A549 (cell line): ENCODE measurements around the gene NPM1. TPM values are rescaled to one million over a fixed set of nuclear protein-coding genes. Genes with fewer than 3 reads are reported as not detected.
A peak's percentile ranks its signal among the peaks of the same experiment; 100 is the strongest.

Source experiments
- ATAC-seq, 2 experiments: fragments of 200-7000 bp in 1 of 2; fragments of >200 bp in 1 of 2; cut with Nextera tagmentation in 1 of 2; cut with Tn5 transposase in 1 of 2; 3 replicates each; pipeline versions ENCODE4 v1.8.0 to v1.9.1; 2018 to 2020; ENCODE audit warnings: mild to moderate bottlenecking in 1 of 2, moderate library complexity in 1 of 2
- CTCF ChIA-PET: fragments of 300-600 bp; sonication (Branson Sonifier 250); formaldehyde crosslinking; extraction: SDS; loops from one replicate; lab custom pipeline; 2021; ENCODE audit warnings: antibody characterized with exemption, inconsistent platforms; lab: Yijun Ruan, JAX
- POLR2A ChIA-PET: fragments of 350-600 bp; formaldehyde crosslinking; extraction: SDS; loops from one replicate; lab custom pipeline; 2021; ENCODE audit warnings: antibody characterized with exemption, inconsistent platforms; lab: Yijun Ruan, JAX
- DNase-seq, 2 experiments: peaks; one replicate each; pipeline versions ENCODE4 v3.0.0 to v3.0.0-alpha.2; 2011 to 2016; ENCODE audit warnings: low read depth in 1 of 2, low spot score in 1 of 2
- FAIRE-seq: peaks from 2 replicates; lab custom pipeline; 2011; peaks lifted over from hg19 to GRCh38; lab: Jason Lieb, UNC
- H3K27ac ChIP-seq, 2 experiments: fragments of >200 bp; sonication (Bioruptor Twin); formaldehyde crosslinking; 3 replicates each; pipeline ENCODE4 v1.5.1; 2016 to 2017
- H3K4me1 ChIP-seq: fragments of >200 bp; sonication (Bioruptor Twin); formaldehyde crosslinking; 3 replicates; pipeline ENCODE4 v1.6.1; 2016
- H3K4me2 ChIP-seq: fragments of >200 bp; sonication (Bioruptor Twin); formaldehyde crosslinking; 3 replicates; pipeline ENCODE4 v1.6.1; 2016
- H3K4me3 ChIP-seq: fragments of >200 bp; sonication (Bioruptor Twin); formaldehyde crosslinking; 3 replicates; pipeline ENCODE4 v1.5.1; 2016
- H3K9me3 ChIP-seq: fragments of >200 bp; sonication (Bioruptor Twin); formaldehyde crosslinking; 3 replicates; pipeline ENCODE4 v1.6.1; 2016
- BCL3 ChIP-seq: fragments of >200 bp; sonication (Bioruptor Twin); formaldehyde crosslinking; IDR thresholded peaks from 3 replicates; pipeline ENCODE4 v1.6.1; 2016
- CHD2 ChIP-seq: fragments of 150-350 bp; IDR thresholded peaks from 2 replicates; pipeline ENCODE4 v1.6.1; 2014; ENCODE audit warnings: low read length; ENCODE audit not compliant: partially characterized antibody
- E2F6 ChIP-seq: IDR thresholded peaks from 2 replicates; pipeline ENCODE4 v1.6.1; 2012; ENCODE audit warnings: low read depth, borderline replicate concordance
- EP300 ChIP-seq, 2 experiments: fragments of >200 bp; sonication (Bioruptor Twin); formaldehyde crosslinking; IDR thresholded peaks; 2 replicates in 1 of 2; 3 replicates in 1 of 2; pipeline ENCODE4 v1.6.1; 2016 to 2017
- GATA3 ChIP-seq: IDR thresholded peaks from 2 replicates; pipeline ENCODE4 v1.6.1; 2012; ENCODE audit warnings: borderline replicate concordance
- HOXB5 ChIP-seq: fragments of 250-450 bp; sonication (Bioruptor Pico); IDR thresholded peaks from 2 replicates; pipeline ENCODE4 v1.5.0; 2020; ENCODE audit warnings: mild to moderate bottlenecking, moderate library complexity
- JUN ChIP-seq, 2 experiments: fragments of >200 bp; sonication (Bioruptor Twin); formaldehyde crosslinking; IDR thresholded peaks; 2 replicates in 1 of 2; 3 replicates in 1 of 2; pipeline ENCODE4 v1.6.1; 2016 to 2017
- KDM5A ChIP-seq: fragments of 200-600 bp; sonication (generic); IDR thresholded peaks from 2 replicates; pipeline ENCODE4 v1.6.1; 2016; ENCODE audit warnings: antibody characterized with exemption, mild to moderate bottlenecking
- MAFK ChIP-seq: fragments of 450-650 bp; IDR thresholded peaks from 2 replicates; pipeline ENCODE4 v1.6.1; 2014; ENCODE audit not compliant: partially characterized antibody
- MAX ChIP-seq: IDR thresholded peaks from 2 replicates; pipeline ENCODE4 v1.6.1; 2012
- MAZ ChIP-seq: fragments of 150-350 bp; IDR thresholded peaks from 2 replicates; pipeline ENCODE4 v1.6.1; 2014; ENCODE audit warnings: antibody characterized with exemption, low read depth, low read length, borderline replicate concordance
- MYC ChIP-seq: IDR thresholded peaks from 2 replicates; pipeline ENCODE4 v1.6.1; 2012; ENCODE audit warnings: mild to moderate bottlenecking, inconsistent platforms, low read length, improper control_type of control experiment, borderline replicate concordance
- NR3C1 ChIP-seq: fragments of >200 bp; sonication (Bioruptor Twin); formaldehyde crosslinking; IDR thresholded peaks from 3 replicates; pipeline ENCODE4 v1.6.1; 2017
- PBX3 ChIP-seq: IDR thresholded peaks from 2 replicates; pipeline ENCODE4 v1.6.1; 2012
- POLR2A ChIP-seq: IDR thresholded peaks from 2 replicates; pipeline ENCODE4 v1.6.1; 2012; ENCODE audit warnings: mild to moderate bottlenecking, low read length
- REST ChIP-seq: fragments of 200-600 bp; sonication (generic); IDR thresholded peaks from 2 replicates; pipeline ENCODE4 v1.6.1; 2016; ENCODE audit warnings: antibody characterized with exemption, mild to moderate bottlenecking, moderate library complexity
- RFX5 ChIP-seq: fragments of 450-650 bp; IDR thresholded peaks from 2 replicates; pipeline ENCODE4 v1.7.1; 2014; ENCODE audit warnings: antibody characterized with exemption, mild to moderate bottlenecking, moderate library complexity
- USF2 ChIP-seq: fragments of 450-650 bp; IDR thresholded peaks from 2 replicates; pipeline ENCODE4 v1.6.1; 2014; ENCODE audit warnings: antibody characterized with exemption
- WGBS: methylation state at CpG from one replicate; pipeline ENCODE4 v1.1.6; 2017; ENCODE audit errors: missing lambda C conversion rate; 5-methylcytosine and 5-hydroxymethylcytosine counted together
- polyA minus RNA-seq: library from RNA; depleted of rRNA, polyadenylated mRNA; stranded (reverse); fragments of >200 nt; gene quantifications from 2 replicates; pipeline ENCODE4 v1.2.3, GENCODE V29; 2011; rRNA and poly(A)+ RNA removed
- polyA plus RNA-seq, 4 experiments: library from polyadenylated mRNA; depleted of rRNA in 3 of 4; stranded (reverse); fragments of >200 nt; fragmentation: RNase III in 1 of 4; extraction: RNeasy Plus Mini Kit Qiagen cat#74134 plus additional on column Dnase treatment in 1 of 4; gene quantifications; 2 replicates in 3 of 4; 3 replicates in 1 of 4; pipeline ENCODE4 v1.2.3, GENCODE V29; 2011 to 2017

The NPM1 gene
- polyA plus RNA-seq (2011; rRNA removed) (2,566 and 3,380 TPM in 2 replicates), polyA plus RNA-seq (2017; fragmentation: RNase III; extraction: RNeasy Plus Mini Kit Qiagen cat#74134 plus additional on column Dnase treatment) (4,830 to 6,153 TPM (median 5,196 TPM) in 3 replicates), polyA minus RNA-seq (928 and 1,367 TPM in 2 replicates)
- 3,631 and 5,963 TPM in 2 replicates for polyA plus RNA-seq (2012; cell fraction: cytosol; rRNA removed)
- 379 and 644 TPM in 2 replicates for polyA plus RNA-seq (2012; cell fraction: nucleus; rRNA removed)

GRCh38 chr5:171387345-171387969, at the start of gene NPM1:
TSS of gene NPM1 (plus strand) at chr5:171387849. CDS start at chr5:171387949, 100 bp downstream.
- ATAC-seq (peak; percentile 77 to 90), FAIRE-seq (no peak), DNase-seq (peak; percentile 97 to 99)
- H3K9me3 ChIP-seq, result no peaks in the 10 kb centered on the region
- 0% methylated on average over 37 of the region's 56 CpGs for WGBS
- peak within 1 kb of the TSS; percentile 77 for H3K4me2 ChIP-seq
- CTCF ChIA-PET, result interaction anchor here (0.6 to 1.8 kb wide), 4 partner anchors 13 to 322 kb away, joined by 3 to 4 read pairs (median 3); no protein-coding TSS in a partner anchor
- H3K4me3 ChIP-seq, result peak within 1 kb of the TSS; percentile 77
- POLR2A ChIA-PET, result interaction anchor here (0.6 to 2.3 kb wide), 11 partner anchors 9 to 660 kb away, joined by 3 to 13 read pairs (median 5); partner anchors contain the start of gene FGF18
- peaks cover 22% of the 10 kb centered on the region for H3K4me1 ChIP-seq
- H3K27ac ChIP-seq, result peak within 1 kb of the TSS; percentile 95 to 96
- TF ChIP-seq USF2 (0 out of 2 replicates have a peak, but pooled peaks have one; percentile 3), MYC (peak; percentile 52), CHD2 (peak; percentile 90), MAZ (peak; percentile 88), KDM5A (peak; percentile 15; the same call in 1 of the 2 replicates), JUN (IDR thresholded peaks at IDR 0.05) (peak; percentile 89 to 98), POLR2A (peak; percentile 95), E2F6 (peak; percentile 90), PBX3 (0 out of 2 replicates have a peak, but pooled peaks have one; percentile 7), EP300 (IDR thresholded peaks at IDR 0.05) (no peak), GATA3 (0 out of 2 replicates have a peak, but pooled peaks have one; percentile 51), BCL3 (peak; percentile 97), RFX5 (no peak), NR3C1 (no peak), MAX (peak; percentile 89), REST (peak; percentile 81)

- ChIA-PET POLR2A (no interaction called here), CTCF (interaction anchor here (0.6 to 14.8 kb wide), 6 partner anchors 12 to 595 kb away, joined by 3 to 239 read pairs (median 10); no protein-coding TSS in a partner anchor)
- Histone ChIP-seq H3K4me2 (no peak overlapping the region), H3K4me1 (0 out of 3 replicates have a peak, but pooled peaks cover 4% of the 10 kb centered on the region), H3K27ac (no peak overlapping the region), H3K4me3 (no peak overlapping the region), H3K9me3 (no peaks in the 10 kb centered on the region)
- DNase-seq, result no peak
- TF ChIP-seq NR3C1, result no peak
- TF ChIP-seq MAFK, result no peak
- TF ChIP-seq HOXB5, result no peak
- FAIRE-seq, result no peak
- ATAC-seq, result no peak
Measured at GRCh38 chr5:171340042-171340441, 47.6 kb upstream of the NPM1 start.
